Measurements from ENCODE around the gene LDAF1. TPM values are rescaled to one million over a fixed set of nuclear protein-coding genes. Genes with fewer than 3 reads are reported as not detected.

The LDAF1 gene
- total RNA-seq, 1 donor from 2014 or later, result 82.9 TPM

DNA sequence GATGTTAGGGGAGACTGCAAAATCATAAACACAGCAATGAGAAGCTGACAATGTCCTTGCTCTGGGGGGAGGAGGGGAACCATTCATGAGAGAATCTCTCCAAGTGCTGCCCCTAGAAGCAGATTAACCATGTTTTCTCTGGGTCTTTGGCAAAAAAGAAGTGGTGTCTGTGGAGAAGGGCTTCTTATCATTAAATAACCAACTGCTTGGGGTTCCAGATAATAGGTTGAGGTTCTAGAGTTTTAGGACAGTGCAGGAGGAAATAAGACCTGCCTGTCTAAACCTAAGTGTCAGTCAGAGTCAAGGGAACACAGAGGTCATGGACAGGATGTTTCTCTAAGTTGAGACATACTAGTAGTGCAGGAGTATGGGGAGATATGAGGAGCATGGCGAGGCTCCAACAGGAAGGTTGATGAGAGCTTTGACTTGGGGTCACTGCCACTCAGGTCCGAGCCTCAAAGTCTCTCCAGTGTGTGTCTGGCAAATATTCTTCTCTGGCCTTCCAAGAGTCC, 69.9 kb downstream of the LDAF1 start:
- TF ChIP-seq, protein P1, sequence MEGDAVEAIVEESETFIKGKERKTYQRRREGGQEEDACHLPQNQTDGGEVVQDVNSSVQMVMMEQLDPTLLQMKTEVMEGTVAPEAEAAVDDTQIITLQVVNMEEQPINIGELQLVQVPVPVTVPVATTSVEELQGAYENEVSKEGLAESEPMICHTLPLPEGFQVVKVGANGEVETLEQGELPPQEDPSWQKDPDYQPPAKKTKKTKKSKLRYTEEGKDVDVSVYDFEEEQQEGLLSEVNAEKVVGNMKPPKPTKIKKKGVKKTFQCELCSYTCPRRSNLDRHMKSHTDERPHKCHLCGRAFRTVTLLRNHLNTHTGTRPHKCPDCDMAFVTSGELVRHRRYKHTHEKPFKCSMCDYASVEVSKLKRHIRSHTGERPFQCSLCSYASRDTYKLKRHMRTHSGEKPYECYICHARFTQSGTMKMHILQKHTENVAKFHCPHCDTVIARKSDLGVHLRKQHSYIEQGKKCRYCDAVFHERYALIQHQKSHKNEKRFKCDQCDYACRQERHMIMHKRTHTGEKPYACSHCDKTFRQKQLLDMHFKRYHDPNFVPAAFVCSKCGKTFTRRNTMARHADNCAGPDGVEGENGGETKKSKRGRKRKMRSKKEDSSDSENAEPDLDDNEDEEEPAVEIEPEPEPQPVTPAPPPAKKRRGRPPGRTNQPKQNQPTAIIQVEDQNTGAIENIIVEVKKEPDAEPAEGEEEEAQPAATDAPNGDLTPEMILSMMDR (IDR thresholded peaks at IDR 0.05; ENCODE audit: insufficient read depth, low read length, poor library complexity, severe bottlenecking), result no peak
- H3K27me3 ChIP-seq (ENCODE audit: control insufficient read depth, insufficient read depth, low read length), result no peaks in the 10 kb centered on the region
- no peak for DNase-seq (ENCODE audit: low read depth)
- H3K36me3 ChIP-seq (ENCODE audit: control insufficient read depth, insufficient read depth, low read length), result no peaks in the 10 kb centered on the region
- no peak overlapping the region for H3K4me3 ChIP-seq (ENCODE audit: low read depth, low read length)

Other genes starting within 250 kb of the LDAF1 start
- under 0.01 TPM in 1 of 2 replicates, not detected in the other for gene DNAH3, start 7.8 kb upstream of the LDAF1 start, total RNA-seq
- gene ZP2, start 52.9 kb downstream of the LDAF1 start, total RNA-seq, result not detected in 2 replicates
- not detected in 2 replicates for gene ANKS4B, start 75.0 kb downstream of the LDAF1 start, total RNA-seq
- gene CRYM, start 119.6 kb downstream of the LDAF1 start, total RNA-seq, result 0.96 and 2.0 TPM in 2 replicates

Measured in kidney epithelial cell (primary cell).